ENCODE results near the gene CDK14. TPM values are rescaled to one million over a fixed set of nuclear protein-coding genes. Genes with fewer than 3 reads are reported as not detected.
"Not testable (repeated sequence)": the region's sequence is repeated elsewhere in the genome, so short reads cannot be mapped to it uniquely, and the experiment has no call there.

CDK14 gene
- total RNA-seq, 1 donor, result 41.0 TPM

- TF ChIP-seq CTCF (IDR thresholded peaks at IDR 0.05; ENCODE audit: insufficient read depth, low read depth, low read length), result no peak
- H3K4me3 ChIP-seq (ENCODE audit: low read depth, low read length), result no peak overlapping the region
- DNase-seq (ENCODE audit: low read depth), result peak; percentile 28
These were observed 151.4 kb downstream of the CDK14 start for GRCh38 chr7:90747516-90747915.

GRCh38 chr7:90749262-90749661, 153.1 kb downstream of the CDK14 start:
- no peak overlapping the region for H3K4me3 ChIP-seq (ENCODE audit: low read depth, low read length)
- no peak for DNase-seq (ENCODE audit: low read depth)
- TF ChIP-seq CTCF (IDR thresholded peaks at IDR 0.05; ENCODE audit: insufficient read depth, low read depth, low read length), result no peak

- peak; percentile 36 for DNase-seq (ENCODE audit: low read depth)
- no peak overlapping the region for H3K4me3 ChIP-seq (ENCODE audit: low read depth, low read length)
- peak; percentile 37 for TF ChIP-seq CTCF (IDR thresholded peaks at IDR 0.05; ENCODE audit: insufficient read depth, low read depth, low read length)
These were observed 153.7 kb downstream of the CDK14 start for GRCh38 chr7:90749774-90750173.

GRCh38 chr7:90751595-90751994, 155.5 kb downstream of the CDK14 start:
- H3K4me3 ChIP-seq (ENCODE audit: low read depth, low read length), result no peak overlapping the region
- TF ChIP-seq CTCF (IDR thresholded peaks at IDR 0.05; ENCODE audit: insufficient read depth, low read depth, low read length), result no peak
- DNase-seq (ENCODE audit: low read depth), result no peak

GRCh38 chr7:90752051-90752450, 155.9 kb downstream of the CDK14 start:
- no peak for DNase-seq (ENCODE audit: low read depth)
- H3K4me3 ChIP-seq (ENCODE audit: low read depth, low read length), result no peak overlapping the region
- TF ChIP-seq CTCF (IDR thresholded peaks at IDR 0.05; ENCODE audit: insufficient read depth, low read depth, low read length), result no peak

GRCh38 chr7:90755041-90755440, 158.9 kb downstream of the CDK14 start:
- TF ChIP-seq CTCF (IDR thresholded peaks at IDR 0.05; ENCODE audit: insufficient read depth, low read depth, low read length), result no peak
- no peak overlapping the region for H3K4me3 ChIP-seq (ENCODE audit: low read depth, low read length)
- DNase-seq (ENCODE audit: low read depth), result no peak

GRCh38 chr7:90756366-90756765, 160.2 kb downstream of the CDK14 start:
- no peak overlapping the region for H3K4me3 ChIP-seq (ENCODE audit: low read depth, low read length)
- no peak for DNase-seq (ENCODE audit: low read depth)
- TF ChIP-seq CTCF (IDR thresholded peaks at IDR 0.05; ENCODE audit: insufficient read depth, low read depth, low read length), result no peak

GRCh38 chr7:90757565-90757950, 161.4 kb downstream of the CDK14 start:
- not testable (repeated sequence) for DNase-seq (ENCODE audit: low read depth); H3K4me3 ChIP-seq (ENCODE audit: low read depth, low read length)
